Inferior parietal cortex (tissue), 1 donor: ENCODE results near the gene DHX40.
"Not testable (repeated sequence)": the region's sequence is repeated elsewhere in the genome, so short reads cannot be mapped to it uniquely, and the experiment has no call there.

ENCODE experiments used
- DNase-seq: peaks from one replicate; pipeline ENCODE4 v3.0.0-alpha.2; 2016; ENCODE audit errors: extremely low spot score

DHX40 gene, protein sequence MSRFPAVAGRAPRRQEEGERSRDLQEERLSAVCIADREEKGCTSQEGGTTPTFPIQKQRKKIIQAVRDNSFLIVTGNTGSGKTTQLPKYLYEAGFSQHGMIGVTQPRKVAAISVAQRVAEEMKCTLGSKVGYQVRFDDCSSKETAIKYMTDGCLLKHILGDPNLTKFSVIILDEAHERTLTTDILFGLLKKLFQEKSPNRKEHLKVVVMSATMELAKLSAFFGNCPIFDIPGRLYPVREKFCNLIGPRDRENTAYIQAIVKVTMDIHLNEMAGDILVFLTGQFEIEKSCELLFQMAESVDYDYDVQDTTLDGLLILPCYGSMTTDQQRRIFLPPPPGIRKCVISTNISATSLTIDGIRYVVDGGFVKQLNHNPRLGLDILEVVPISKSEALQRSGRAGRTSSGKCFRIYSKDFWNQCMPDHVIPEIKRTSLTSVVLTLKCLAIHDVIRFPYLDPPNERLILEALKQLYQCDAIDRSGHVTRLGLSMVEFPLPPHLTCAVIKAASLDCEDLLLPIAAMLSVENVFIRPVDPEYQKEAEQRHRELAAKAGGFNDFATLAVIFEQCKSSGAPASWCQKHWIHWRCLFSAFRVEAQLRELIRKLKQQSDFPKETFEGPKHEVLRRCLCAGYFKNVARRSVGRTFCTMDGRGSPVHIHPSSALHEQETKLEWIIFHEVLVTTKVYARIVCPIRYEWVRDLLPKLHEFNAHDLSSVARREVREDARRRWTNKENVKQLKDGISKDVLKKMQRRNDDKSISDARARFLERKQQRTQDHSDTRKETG

DNA sequence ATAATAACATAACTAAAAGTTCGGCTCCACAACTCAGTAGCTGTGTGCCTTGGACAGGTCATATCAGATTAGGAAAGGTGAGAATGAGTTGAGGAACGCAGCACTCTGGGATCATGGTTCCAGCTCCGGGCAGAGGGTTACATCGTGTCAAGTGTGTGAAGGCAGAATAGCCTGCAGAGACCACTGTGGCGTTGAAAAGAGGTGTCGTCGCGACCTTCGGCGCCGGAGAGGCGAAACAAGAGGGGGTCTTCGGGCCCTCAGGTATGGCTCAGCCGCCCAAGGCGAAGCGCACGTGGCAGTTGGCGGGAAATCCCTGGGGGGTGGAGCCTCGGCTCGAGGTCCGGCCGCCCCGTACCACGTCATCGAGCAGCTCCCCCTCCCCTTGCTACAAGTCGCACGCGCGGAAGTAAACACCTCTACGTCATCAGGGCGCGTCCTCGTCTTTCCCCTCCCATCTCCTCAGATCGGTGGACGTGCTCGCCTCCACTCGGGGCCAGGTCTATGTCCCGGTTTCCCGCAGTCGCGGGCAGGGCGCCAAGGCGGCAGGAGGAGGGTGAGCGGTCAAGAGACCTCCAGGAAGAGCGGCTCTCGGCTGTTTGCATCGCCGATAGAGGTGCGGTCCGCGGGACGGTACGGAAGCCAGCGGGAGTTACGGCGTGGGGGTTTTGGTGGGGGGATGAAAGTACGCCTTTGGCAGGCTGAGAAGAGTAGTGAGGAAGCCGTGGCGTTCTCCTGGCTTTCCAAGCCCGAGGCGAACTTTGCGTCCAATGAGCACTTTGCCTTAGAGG lies at the start of gene DHX40:
Gene DHX40, plus strand, starts transcription at position 440 of the 788 bp plus-strand sequence. Its CDS starts 62 bp downstream, at position 502.
- DNase-seq = peak; percentile 91

DNA sequence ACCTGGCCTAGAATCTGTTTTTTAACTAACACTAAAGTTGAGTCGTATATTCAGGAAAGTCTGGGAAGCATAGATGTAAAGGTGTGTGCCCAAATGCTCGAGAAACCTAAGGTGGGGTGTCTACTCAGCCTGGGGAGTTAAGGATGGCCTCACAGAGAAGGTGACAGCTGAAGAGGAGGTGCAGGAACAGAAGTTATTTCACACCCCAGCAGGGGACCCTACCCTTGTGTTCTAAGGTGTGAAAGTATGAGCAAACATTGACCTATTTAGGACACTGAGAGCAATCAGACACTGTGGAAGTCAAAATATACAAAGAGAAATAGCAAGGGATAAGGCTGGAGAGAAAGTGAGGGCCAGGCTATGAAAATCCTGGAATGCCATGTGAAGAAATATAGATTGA lies 49.0 kb upstream of the DHX40 start:
- DNase-seq = no peak

DNA sequence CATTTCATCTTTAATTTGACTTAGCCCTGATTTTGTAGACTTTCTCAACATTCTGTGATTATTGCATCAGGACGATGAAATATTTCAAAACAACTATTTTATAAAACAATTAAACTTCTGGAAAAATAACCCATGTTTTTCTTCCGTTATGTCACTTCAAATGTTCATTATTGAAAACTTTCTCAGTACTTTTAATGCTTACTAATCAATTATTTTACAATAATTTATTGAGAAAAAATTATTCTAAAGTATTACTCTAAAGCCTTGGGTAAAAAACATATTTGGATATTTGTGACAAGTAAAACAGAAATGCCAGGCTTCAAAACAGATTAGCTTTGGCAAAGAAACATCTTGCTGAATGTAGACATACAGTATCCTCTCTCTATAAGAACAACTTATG lies 46.3 kb upstream of the DHX40 start:
- no peak for DNase-seq

DNA sequence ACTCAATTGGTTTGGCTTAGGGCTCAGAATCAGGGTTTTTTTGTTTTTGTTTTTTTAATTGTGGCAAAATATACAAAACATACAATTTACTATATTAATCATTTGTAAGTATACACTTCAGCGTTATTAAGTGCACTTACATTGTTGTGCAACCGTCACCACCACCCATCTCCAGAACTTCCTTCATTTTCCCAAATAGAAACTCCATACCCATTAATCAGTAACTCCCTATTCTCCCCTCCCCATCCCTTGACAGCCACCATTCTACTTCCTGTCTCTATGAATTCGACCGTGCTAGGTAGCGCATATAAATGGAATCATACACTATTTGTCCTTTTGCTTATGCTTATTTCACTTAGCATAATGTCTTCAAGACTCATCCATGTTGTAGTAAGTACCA lies 45.2 kb upstream of the DHX40 start:
- DNase-seq = no peak

DNA sequence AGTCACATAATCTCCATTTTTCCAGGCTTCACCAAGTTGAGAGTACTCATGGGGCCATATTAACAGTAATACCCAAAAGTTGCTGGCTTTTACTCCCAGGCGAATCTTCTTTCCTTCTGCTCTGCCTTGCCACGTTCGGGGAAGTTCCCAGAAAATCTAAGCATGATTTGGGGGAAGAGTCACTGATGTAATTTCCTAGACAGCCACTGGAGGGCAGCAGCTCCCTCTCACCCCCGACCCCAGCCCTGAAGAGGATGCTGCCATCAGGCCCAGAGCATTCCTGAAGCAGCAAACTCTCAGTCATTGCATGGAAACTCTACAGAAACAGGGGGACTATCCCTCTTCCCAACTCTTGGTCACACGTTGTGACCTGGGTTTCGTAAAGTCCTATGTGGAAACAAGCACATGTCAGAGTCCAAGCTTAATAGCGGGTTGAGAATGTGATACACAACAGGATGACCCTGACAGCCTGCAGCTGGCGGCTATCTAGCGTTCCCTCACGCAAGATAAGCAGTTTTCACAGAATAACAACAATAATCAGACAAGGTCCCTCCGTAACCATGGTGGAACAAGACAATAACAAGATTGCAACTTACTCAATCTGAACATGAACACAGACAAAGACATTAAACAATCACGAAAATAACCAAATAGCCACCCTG lies 43.8 kb upstream of the DHX40 start:
- DNase-seq = peak; percentile 63

DNA sequence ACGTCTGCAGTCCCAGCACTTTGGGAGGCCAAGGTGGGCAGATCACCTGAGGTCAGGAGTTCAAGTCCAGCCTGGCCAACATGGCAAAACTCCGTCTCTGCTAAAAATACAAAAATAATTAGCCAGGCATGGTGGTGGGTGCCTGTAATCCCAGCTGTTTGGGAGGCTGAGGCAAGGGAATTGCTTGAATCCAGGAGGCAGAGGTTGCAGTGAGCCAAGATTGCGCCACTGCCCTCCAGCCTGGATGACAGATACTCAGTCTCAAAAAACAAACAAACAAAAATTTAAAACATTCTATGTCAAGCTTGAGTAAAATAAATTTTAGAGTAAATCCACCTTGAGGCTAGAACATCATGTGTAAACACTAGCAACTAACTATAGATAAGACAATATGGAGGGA lies 40.5 kb upstream of the DHX40 start:
- DNase-seq = not testable (repeated sequence)

DNA sequence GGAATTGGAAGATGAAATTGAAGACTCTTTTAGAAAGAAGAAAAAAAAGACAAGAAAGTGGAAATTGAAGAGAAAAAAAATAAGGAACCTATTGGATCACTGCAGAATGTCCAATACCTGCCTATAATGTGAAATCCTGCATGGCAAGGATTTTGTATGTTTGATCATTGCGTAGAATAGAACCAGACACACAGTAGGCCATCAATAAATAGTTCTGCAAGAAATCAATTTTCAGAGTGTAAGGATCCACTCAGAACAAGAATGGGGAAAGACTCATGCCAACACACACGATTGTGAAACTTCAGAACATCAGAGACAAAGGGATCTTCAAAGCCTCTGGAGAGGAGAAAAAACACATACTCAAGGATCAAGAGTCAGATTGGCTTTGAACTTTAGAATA lies 39.7 kb upstream of the DHX40 start:
- DNase-seq = no peak

DNA sequence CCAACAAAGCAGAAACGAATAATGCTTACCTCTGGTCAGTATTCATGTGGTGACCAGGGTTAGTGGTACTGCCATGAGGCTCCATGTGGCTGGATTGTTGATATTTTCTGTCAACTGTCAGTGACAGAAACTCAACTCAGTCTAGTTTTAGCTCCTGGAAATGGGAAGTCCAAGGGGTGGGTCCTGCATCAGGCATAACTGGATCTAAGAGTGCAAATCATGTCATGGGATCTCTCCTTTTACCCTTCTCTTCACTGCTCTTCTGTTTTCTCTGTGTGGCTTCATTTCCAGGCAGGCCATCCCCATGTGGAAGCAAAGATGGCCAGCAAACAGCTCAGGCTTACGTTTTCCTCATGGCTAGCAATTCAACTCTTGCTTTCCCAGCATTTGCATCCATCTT lies 39.0 kb upstream of the DHX40 start:
- no peak for DNase-seq

DNA sequence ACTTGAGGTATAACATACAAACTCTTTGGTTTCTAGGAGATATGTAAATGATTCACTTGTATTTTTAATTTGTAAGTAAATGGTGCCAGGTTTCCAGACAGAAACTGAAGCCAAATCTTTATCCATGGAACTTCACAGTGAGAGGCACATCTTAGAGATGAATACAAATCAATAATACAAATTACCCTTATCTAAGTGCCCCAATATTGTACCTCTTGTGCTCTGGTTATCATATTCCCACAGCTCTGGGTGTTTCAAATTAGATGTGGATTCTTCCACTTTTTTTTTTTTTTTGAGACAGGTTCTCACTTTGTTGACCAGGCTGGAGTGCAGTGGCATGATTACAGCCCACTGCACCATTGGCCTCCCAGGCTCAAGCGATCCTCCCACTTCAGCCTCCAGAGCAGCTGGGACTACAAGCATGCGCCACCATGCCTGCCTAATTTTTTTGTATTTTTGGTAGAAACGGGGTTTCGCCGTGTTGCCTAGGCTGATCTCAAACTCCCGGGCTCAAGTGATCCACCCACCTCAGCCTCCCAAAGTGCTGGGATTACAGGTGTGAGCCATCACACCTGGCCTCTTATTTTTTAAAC lies 38.0 kb upstream of the DHX40 start:
- no peak for DNase-seq

DNA sequence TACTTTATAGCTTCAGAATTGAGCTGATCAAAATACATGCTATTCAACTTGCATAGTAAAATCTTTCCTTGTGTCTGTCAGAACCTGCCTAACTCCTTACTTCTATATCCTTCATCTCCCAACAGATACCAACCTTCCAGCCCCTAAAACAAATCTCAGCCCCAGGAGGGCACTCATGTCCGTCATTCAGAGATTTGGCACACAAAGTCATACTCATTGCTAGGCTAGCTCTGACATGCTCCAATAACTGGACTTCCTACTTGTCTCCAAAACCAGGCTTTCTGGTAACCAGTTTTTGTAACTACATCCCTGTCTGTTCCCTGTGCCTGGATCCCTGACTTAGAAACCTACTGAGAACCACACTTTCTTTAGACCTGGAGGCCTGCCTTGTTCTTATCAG lies 37.5 kb upstream of the DHX40 start:
- no peak for DNase-seq

DNA sequence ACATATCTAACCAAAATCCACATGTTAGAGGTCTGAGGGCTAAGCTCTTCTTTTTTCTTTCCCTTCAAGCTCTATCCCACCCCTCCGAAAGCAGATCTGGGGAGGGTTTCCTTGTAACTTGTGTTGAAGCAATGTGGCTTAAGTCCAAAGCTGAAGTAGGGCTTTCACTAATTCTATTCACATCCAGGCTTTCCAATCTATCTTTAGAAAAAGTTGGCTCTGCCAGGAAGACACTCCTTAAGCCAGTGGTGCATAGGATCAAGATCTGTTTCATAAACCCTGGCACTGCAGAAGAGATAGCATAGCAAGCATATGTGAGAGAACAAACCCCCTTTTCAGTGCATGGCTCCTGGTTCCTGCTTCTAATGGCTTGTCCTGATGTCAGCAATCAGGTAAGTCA lies 34.9 kb upstream of the DHX40 start:
- DNase-seq = no peak

DNA sequence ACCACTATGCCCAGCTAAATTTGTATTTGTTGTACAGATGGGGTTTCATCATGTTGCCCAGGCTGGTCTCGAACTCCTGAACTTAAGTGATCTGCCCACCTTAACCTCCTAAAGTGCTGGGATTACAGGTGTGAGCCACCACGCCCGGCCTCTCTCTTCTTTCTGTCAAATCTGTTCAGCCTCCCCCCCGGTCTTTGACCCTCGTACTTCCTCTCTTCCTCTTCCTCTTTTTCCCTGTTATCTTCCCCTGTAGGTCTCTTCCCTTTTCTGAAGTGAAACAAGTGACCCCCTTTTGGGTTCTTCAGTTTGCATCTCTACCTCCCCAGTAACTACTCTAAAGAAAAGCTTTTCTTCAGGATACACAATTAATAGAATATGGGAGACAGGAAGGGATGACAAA lies 31.7 kb upstream of the DHX40 start:
- no peak for DNase-seq

DNA sequence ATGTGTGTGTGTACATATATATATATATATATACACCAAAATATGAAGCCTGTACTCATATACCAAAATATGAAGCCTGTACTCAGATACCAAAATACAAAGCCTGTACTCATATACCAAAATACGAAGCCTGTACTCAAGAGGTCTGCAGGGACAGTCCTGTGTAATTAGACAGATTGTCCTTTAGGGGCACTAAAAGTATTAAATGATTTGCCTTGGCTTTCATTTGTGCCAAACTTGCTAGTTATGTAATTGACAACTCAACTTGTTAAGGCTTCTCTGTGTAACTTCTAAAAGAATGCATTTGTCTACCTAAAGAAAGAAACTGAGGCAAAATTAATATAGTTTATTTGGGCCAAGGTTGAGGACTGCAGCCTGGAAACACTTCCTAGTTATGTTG lies 30.8 kb upstream of the DHX40 start:
- no peak for DNase-seq

DNA sequence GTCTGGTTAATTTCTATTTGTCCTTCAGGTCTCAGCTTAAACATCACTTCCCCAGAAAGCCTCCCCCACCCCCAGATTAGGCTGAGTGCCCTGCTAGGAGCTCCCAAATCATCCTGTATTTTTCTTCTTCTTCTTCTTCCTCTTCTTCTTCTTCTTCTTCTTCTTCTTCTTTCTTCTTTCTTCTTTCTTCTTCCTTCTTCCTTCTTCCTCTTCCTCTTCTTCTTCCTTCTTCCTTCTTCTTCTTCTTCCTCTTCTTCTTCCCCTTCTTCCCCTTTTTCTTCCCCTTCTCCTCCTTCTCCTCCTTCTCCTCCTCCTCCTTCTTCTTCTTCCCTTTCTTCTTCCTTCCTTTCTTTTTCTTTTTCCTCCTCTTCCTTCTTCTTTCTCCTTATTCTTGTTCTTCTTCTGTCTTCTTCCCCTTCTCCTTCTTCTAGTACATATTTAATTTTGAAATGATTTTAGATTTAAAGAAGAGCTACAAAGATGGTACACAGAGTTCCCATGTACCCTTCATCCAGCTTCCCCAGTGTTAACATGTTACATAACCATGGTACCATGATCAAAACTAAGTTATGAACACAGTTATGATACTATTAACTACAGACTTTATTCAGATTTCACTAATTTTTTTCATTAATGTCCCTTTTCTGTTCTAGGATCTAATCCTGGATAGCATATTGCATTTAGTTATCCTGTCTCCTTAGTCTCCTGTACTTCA lies 27.1 kb upstream of the DHX40 start:
- DNase-seq = no peak

DNA sequence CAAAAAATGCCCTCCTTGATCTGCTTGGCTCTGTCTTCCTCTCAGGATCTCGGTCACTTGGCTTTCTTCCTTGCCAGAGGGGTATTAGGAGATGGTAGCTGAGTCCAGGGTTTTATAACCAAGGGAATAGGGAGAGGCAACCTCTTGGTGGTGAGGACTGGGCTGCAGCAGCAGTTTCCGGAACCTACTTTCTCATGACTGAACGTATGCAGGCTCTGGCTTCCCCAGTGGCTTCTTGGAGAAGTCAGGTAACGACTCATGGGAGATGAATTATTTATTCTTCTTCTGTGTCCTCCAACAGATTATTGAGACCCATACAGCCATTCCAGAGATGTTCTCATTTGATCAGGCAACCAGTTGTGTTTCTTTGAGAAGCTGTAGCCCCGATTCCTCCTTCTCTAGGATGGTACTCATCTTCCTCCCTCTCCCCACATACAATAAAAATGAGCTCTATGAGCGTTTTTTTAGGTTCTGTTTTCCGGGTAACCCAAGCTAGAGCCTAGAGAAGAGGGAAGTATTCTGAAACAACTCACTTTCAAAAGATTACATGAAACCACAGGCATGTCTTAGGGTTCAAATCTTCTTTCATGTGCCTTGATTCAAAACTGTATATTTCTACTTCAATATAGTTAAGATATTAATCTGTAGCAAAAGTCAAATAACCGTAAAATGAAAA lies 22.3 kb upstream of the DHX40 start:
- DNase-seq = no peak

DNA sequence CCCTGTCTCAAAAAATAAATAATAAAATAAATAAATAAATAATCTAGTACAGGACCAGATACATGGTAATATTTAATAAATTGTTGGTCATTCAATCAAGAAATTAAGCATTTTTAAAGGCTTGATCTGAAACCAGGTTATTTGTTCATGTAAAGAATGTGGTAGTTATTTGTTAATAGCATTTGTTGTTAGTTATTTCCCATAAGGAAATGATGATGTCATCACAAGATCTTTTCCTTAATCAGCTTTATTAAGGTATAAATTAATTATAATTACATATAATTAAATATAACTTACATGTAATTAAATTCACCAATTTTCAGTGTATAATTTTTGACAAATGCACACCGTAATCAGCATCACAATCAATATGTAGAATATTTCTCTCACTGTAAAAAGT lies 19.5 kb upstream of the DHX40 start:
- no peak for DNase-seq

DNA sequence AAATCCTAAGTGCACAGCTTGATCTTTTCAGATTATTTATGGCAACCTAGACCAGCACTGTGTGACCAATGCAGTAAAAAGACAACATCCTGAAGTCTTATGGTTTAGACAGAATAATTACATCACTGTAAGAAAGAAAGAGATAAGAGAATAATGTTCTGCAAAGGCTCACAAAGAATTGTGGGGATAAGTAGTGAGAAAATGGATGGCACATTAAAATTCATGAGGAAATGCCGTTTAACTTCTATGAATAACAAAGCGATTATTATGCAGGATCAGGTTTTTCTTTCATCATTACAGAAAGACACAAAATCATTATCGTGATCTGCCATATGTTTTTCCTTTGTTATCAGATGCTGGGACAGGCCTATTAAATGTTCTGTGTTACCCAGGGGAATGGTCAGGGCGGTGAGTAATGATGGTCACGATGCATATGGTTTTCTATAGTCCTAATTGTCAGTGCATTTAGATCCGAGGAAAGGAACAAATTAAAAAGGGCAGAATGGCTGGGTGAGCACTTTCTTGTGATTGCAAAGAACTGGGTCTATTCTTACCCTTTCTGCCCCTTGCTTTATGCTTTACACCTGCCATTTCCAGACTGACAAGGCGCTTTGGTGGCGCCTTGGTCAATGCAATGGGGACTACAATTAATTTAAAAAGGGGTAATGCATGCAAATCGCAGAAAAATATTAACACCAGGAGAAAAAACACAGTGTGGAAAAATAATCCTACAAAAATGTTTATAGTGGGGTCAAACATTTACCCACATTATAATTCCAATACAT lies 18.1 kb upstream of the DHX40 start:
- no peak for DNase-seq

DNA sequence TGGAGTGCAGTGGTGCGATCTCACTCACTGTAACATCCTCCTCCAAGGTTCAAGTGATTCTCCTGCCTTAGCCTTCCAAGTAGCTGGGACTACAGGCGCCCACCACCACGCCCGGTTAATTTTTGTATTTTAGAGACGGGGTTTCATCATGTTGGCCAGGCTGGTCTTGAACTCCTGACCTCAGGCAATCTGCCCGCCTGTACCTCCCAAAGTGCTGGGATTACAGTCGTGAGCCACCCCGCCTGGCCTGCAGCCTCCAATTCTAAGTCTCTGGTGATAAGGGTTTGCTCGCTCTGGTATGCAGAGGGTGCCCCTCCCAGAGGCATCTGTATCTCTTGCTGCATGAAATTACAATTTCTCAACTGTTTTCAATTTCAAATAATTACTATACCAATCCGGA lies 16.4 kb upstream of the DHX40 start:
- DNase-seq = not testable (repeated sequence)

DNA sequence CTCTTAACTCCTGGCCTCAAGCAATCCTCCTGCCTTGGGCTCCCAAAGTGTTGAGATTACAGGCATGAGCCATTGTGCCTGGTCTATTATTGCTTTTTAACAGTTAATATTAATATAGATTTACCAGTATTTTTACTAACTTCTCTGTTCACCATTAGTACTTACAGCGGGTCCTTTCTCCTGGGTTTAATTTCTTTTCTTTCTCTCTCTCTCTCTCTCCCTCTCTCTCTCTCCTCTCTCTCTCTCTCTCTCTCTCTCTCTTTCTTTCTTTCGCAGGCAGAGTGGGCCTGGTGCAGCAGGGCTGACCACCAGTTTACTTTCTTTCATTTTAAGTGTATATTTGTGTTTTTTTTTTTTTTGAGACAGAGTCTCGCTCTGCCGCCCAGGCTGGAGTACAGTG lies 14.7 kb upstream of the DHX40 start:
- no peak for DNase-seq
